Dermis microvascular lymphatic vessel endothelial cell (primary cell): ENCODE measurements around the gene ANKS1B. TPM values are rescaled to one million over a fixed set of nuclear protein-coding genes. Genes with fewer than 3 reads are reported as not detected.
"Not testable (repeated sequence)": the region's sequence is repeated elsewhere in the genome, so short reads cannot be mapped to it uniquely, and the experiment has no call there.

Source experiments
- DNase-seq, 2 donors: peaks; one replicate each; pipeline versions ENCODE4 v3.0.0 to v3.0.0-alpha.2; 2010; ENCODE audit warnings: low read depth in 2 of 2
- total RNA-seq: library from RNA; depleted of rRNA; stranded (reverse); fragments of >200 nt; gene quantifications from 2 replicates; pipeline ENCODE4 v1.2.1, GENCODE V29; 2014

Gene ANKS1B
- total RNA-seq, 1 donor from 2014 or later, result 0.13 TPM

GRCh38 chr12:99278899-99279298 is 705.8 kb downstream of the ANKS1B start:
- no peak for DNase-seq

GRCh38 chr12:99277591-99278379 is 707.0 kb downstream of the ANKS1B start:
- DNase-seq, result no peak

GRCh38 chr12:99271071-99271470 is 713.7 kb downstream of the ANKS1B start:
- DNase-seq, result no peak

GRCh38 chr12:99267038-99267437 is 717.7 kb downstream of the ANKS1B start:
- no peak for DNase-seq

DNA sequence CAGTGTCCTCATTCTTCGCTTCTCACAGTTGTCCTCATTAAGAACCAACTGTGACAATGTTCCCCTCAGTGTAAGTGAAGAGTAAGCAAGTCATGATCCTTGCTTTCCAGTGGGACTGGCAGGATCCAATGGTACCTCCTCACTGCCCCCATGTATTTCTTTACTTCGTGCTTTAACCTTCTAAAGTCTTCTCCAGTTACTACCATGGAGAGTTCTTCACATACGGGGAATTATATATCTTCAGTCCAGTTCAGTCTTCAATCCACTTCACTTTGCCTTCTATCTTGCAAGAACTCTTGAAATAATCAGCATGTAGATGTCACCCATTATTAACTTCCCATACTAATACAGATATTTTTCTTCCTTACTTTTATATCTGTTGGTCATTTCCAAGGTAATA is 719.1 kb downstream of the ANKS1B start:
- no peak for DNase-seq

DNA sequence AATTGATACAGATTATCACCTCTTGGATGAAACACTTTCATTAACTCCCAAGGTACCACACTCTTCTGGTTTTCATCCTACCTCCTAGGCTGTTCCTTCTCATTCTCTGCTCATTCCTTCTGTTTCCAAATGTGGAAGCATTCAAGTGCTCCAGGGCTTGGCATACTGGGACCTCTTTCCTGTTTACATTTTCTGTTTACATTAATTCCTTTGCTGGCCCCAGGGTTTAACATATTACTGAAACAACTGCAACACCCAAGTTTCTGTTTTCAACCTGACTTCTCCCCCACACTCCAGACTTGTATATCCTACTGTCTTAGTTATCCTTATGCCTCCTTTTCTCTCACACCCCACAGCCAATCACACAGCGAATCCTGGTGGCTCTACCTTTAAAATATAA is 723.5 kb downstream of the ANKS1B start:
- DNase-seq, result no peak

DNA sequence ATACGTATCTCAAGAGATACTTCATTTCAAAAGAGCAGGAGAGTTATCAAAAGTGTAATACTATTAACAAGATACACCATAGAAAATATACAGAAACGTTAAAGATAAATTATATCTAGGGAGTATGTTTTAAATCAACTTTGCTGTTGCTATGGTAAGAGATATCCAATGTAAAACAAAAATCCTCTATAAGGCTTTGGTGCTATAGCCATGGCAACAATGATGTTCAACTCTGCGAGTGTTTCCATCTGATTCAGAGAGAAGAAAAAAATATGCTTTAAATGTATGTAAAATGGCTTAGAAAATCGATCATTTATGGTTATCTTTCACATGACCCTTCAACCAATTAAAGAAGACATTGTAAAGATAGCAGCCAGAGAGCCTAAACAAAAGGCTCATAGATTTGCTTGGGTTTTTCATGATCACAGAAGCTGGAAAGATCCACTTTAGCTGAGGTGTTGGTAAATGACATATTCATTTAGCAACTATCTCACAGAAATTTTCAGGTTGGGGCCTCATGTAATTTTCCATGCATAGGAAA is 724.2 kb downstream of the ANKS1B start:
- no peak for DNase-seq

GRCh38 chr12:99259040-99259934 is 725.4 kb downstream of the ANKS1B start:
- DNase-seq, result no peak

DNA sequence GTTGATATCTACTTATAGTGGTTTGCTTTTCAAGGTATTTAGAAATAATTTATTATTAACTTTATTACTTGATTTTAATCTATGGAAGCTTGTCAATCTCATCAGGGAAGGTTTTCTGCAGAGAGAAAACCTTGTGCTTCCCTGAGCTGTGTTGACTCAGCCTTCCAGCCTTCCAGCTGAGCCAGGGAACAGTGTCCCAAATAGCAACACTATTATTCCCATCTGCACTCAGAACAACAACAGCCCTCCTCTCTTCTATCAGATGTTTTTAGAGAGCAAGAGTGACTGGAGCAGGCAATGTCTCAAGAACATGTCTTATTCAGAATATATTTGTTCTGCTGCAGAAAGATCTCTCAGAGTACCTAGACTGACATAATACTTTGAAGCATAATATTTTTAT is 727.1 kb downstream of the ANKS1B start:
- no peak for DNase-seq

DNA sequence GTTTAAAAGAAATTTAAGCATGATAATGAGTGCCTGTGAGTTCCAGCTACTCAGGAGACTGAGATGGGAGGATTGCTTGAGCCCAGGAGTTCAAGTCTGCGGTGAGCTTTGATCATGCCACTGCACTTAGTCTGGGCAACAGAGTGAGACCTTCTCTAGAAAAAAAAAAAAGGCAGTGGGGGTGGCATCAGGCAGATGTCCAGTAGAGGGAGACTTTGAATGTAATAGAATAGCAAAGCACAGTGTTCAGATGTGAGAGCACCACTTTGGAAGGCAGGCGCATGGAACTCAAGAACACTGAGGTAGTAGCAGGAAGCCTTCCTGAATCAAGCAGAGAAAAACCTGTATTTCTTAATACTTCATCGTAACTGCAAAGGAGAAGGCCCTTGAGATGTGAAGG is 731.7 kb downstream of the ANKS1B start:
- DNase-seq, result no peak

- DNase-seq, result no peak
Measured at GRCh38 chr12:99250091-99250490, 734.6 kb downstream of the ANKS1B start.

DNA sequence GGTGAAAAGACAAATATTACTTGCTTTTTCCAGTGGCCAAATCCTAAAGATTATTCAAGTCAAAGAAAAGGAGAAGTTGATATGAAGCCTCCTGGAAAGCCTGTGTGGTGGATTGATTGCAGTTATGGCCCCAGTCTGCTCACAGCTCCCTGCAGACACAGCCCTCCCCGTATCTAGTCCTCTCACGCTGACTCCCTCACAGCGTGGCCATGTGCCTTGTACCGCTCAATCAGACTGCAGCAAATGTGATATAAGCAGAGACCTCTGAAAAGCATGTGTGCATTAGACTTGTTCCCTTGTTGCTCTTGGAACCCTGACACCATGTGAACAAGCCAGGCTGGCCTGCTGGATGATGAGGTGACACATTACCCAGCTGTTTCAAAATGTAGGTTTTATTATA is 735.2 kb downstream of the ANKS1B start:
- DNase-seq, result no peak

- not testable (repeated sequence) for DNase-seq
Measured at GRCh38 chr12:99237907-99238538, 746.7 kb downstream of the ANKS1B start.

- DNase-seq, result no peak
Measured at GRCh38 chr12:99235381-99235780, 749.4 kb downstream of the ANKS1B start.

- no peak for DNase-seq
Measured at GRCh38 chr12:99234702-99235101, 750.0 kb downstream of the ANKS1B start.

- no peak for DNase-seq
Measured at GRCh38 chr12:99232324-99232723, 752.4 kb downstream of the ANKS1B start.

DNA sequence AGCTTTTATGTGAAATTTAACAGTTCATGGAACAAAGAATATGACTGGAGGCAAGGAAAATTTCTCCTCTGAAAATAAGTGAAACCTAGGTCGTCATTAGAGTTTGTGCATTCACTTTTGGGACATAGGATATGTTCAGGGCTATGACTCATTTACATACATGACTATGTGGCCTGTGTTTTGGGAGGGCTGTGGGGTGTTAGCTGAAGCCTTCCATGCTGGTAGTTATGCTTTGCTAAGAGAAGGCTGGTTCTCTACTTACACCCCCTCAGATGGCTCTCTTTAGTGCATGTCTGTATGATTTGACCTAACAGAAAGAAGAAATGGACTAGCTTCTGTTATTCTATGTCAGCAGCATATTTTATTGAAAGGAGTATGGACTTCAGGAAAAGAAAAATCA is 753.7 kb downstream of the ANKS1B start:
- no peak for DNase-seq

DNA sequence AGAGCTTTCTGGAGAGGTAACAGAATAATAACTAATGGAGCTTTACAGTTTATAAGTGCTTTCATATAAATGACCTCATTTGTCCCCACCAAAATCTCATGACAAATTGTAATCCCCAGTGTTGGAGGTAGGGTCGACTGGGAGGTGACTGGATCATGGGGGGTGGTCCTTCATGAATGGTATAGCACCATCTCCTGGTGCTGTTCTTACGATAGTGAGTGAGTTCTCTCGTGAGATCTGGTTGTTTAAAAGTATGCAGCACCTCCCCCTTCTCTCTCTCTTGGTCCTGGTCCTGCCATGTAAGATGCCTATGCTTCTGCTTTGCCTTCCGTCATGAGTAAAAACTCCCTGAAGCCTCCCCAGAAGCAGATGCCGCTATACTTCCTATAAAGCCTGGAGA is 760.5 kb downstream of the ANKS1B start:
- DNase-seq, result no peak

- no peak for DNase-seq
Measured at GRCh38 chr12:99223579-99223978, 761.2 kb downstream of the ANKS1B start.

DNA sequence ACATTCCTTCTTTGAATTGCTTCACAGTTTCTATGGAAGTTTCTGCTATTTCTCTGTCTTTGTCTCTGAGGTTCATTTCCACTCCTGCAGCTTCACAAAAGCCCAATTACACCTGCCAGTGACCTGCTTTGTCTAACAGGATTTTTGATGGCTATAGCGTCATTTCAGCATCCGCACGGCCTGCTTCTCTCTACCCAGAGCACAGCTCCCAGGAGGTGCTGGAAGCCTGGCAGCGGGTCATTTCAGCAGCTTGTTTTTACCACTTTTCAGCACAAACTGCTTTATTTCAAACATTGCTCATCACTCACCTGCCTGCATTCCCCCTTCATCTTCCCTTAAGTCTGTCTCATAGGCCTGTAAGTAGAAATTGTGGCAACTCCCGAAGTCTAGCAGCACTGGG is 771.7 kb downstream of the ANKS1B start:
- no peak for DNase-seq

- no peak for DNase-seq
Measured at GRCh38 chr12:99212275-99212674, 772.5 kb downstream of the ANKS1B start.

DNA sequence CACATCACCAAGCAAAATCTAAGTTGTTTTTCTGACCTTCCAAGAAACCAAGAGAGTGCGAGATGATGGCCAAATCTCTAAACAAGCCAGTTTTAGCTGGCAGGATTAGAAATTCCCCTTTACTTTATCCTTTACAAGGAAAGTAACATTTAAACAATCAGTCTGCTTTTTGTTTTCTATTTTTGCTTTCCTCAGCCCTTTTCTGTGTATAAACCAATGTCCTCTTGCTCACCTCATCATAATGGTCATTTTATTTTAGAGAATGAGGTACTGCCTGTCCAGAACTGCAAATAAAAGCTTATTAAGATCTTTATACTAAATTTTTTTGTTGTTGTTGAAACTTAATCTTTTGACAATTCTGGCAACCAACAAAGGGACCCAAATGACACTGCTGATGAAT is 779.6 kb downstream of the ANKS1B start:
- no peak for DNase-seq
